Measurements from ENCODE around the gene DYNLL1. TPM values are rescaled to one million over a fixed set of nuclear protein-coding genes. Genes with fewer than 3 reads are reported as not detected.

DYNLL1 gene
- total RNA-seq, 1 experiment from 2014 or later: 617 TPM

GRCh38 chr12:120534203-120534702 lies 38.3 kb downstream of the DYNLL1 start, which contains the start of gene RNF10:
RNF10 (plus strand) TSS chr12:120534356; CDS start chr12:120534812, 456 bp downstream.
- TF ChIP-seq EZH2 (IDR thresholded peaks at IDR 0.05; ENCODE audit: borderline replicate concordance, low read depth, low read length, poor library complexity, severe bottlenecking): no peak
- no peak for TF ChIP-seq CTCF (conservative IDR thresholded peaks at IDR 0.05; ENCODE audit: low read depth, low read length)
- POLR2A ChIA-PET (ENCODE audit: low non-redundant PET): interaction anchor here (0.7 kb wide), 1 partner anchor 49 kb away, joined by 4 read pairs; no protein-coding TSS in a partner anchor
- BruUV-seq (replicated peaks): no TSS peak

GRCh38 chr12:120534703-120535655 lies 39.1 kb downstream of the DYNLL1 start:
- ChIA-PET CTCF (no interaction called here), POLR2A (ENCODE audit: low non-redundant PET) (interaction anchor here (0.6 to 0.7 kb wide), 2 partner anchors 50 to 757 kb away, joined by 4 to 6 read pairs; no protein-coding TSS in a partner anchor)
- H3K4me3 ChIP-seq (ENCODE audit: low read depth, low read length, poor library complexity, severe bottlenecking): peak overlapping the region; percentile 93
- intact Hi-C loops (cut with micrococcal nuclease; ENCODE audit: unreplicated experiment): no loop called here
- peak; percentile 55 for DNase-seq (ENCODE audit: low spot score)
- H3K27me3 ChIP-seq (replicated peaks; ENCODE audit: insufficient read depth, low read depth, low read length, poor library complexity): no peaks in the 10 kb centered on the region
- peak overlapping the region; percentile 93 for H3K27ac ChIP-seq (ENCODE audit: low read depth, low read length, poor library complexity, severe bottlenecking)
- peaks cover 10% of the 10 kb centered on the region for H3K36me3 ChIP-seq (ENCODE audit: insufficient read depth, low read length, poor library complexity, severe bottlenecking)
- no peaks in the 10 kb centered on the region for H3K9me3 ChIP-seq (ENCODE audit: low read depth, low read length, poor library complexity, severe bottlenecking)
- H3K4me1 ChIP-seq (ENCODE audit: insufficient read depth, low read length, poor library complexity, severe bottlenecking): peaks cover 39% of the 10 kb centered on the region
- no TSS peak for BruUV-seq (replicated peaks)
- TF ChIP-seq CTCF (conservative IDR thresholded peaks at IDR 0.05; ENCODE audit: low read depth, low read length) (no peak), EZH2 (IDR thresholded peaks at IDR 0.05; ENCODE audit: borderline replicate concordance, low read depth, low read length, poor library complexity, severe bottlenecking) (no peak)

More at GRCh38 chr12:120534203-120534702, 38.3 kb downstream of the DYNLL1 start, which contains the start of gene RNF10:
- peak within 1 kb of the TSS; percentile 93 for H3K27ac ChIP-seq (ENCODE audit: low read depth, low read length, poor library complexity, severe bottlenecking)
- peaks cover 34% of the 10 kb centered on the region for H3K4me1 ChIP-seq (ENCODE audit: insufficient read depth, low read length, poor library complexity, severe bottlenecking)
- H3K36me3 ChIP-seq (ENCODE audit: insufficient read depth, low read length, poor library complexity, severe bottlenecking): peaks cover 10% of the 10 kb centered on the region
- intact Hi-C loops (cut with micrococcal nuclease; ENCODE audit: unreplicated experiment): no loop called here
- CTCF ChIA-PET: no interaction called here
- H3K4me3 ChIP-seq (ENCODE audit: low read depth, low read length, poor library complexity, severe bottlenecking): peak within 1 kb of the TSS; percentile 93
- H3K27me3 ChIP-seq (replicated peaks; ENCODE audit: insufficient read depth, low read depth, low read length, poor library complexity): no peaks in the 10 kb centered on the region
- no peaks in the 10 kb centered on the region for H3K9me3 ChIP-seq (ENCODE audit: low read depth, low read length, poor library complexity, severe bottlenecking)
- peak; percentile 93 for DNase-seq (ENCODE audit: low spot score)

- intact Hi-C loops (cut with micrococcal nuclease; ENCODE audit: unreplicated experiment): no loop called here
- Histone ChIP-seq H3K36me3 (ENCODE audit: insufficient read depth, low read length, poor library complexity, severe bottlenecking) (peaks cover 14% of the 10 kb centered on the region), H3K27ac (ENCODE audit: low read depth, low read length, poor library complexity, severe bottlenecking) (peak overlapping the region; percentile 86), H3K4me1 (ENCODE audit: insufficient read depth, low read length, poor library complexity, severe bottlenecking) (peaks cover 44% of the 10 kb centered on the region), H3K9me3 (ENCODE audit: low read depth, low read length, poor library complexity, severe bottlenecking) (no peaks in the 10 kb centered on the region), H3K4me3 (ENCODE audit: low read depth, low read length, poor library complexity, severe bottlenecking) (peak overlapping the region; percentile 93), H3K27me3 (replicated peaks; ENCODE audit: insufficient read depth, low read depth, low read length, poor library complexity) (no peaks in the 10 kb centered on the region)
- ChIA-PET CTCF (no interaction called here), POLR2A (ENCODE audit: low non-redundant PET) (no interaction called here)
- BruUV-seq (replicated peaks): no TSS peak
- no peak for DNase-seq (ENCODE audit: low spot score)
- TF ChIP-seq EZH2 (IDR thresholded peaks at IDR 0.05; ENCODE audit: borderline replicate concordance, low read depth, low read length, poor library complexity, severe bottlenecking) (no peak), CTCF (conservative IDR thresholded peaks at IDR 0.05; ENCODE audit: low read depth, low read length) (no peak)
These were observed 40.3 kb downstream of the DYNLL1 start for GRCh38 chr12:120536064-120536791.
